Sciatic nerve (tissue), 2 donors: ENCODE results near the gene ATXN2L. TPM values are rescaled to one million over a fixed set of nuclear protein-coding genes. Genes with fewer than 3 reads are reported as not detected.
"Not testable (repeated sequence)": the region's sequence is repeated elsewhere in the genome, so short reads cannot be mapped to it uniquely, and the experiment has no call there.

Experiments used
- ATAC-seq: fragments of 200-7000 bp; cut with Tn5 transposase; one replicate; pipeline ENCODE4 v1.9.1; 2020; ENCODE audit warnings: mild to moderate bottlenecking, moderate library complexity
- DNase-seq: peaks from one replicate; pipeline ENCODE4 v3.0.0-alpha.2; 2020; ENCODE audit warnings: low spot score
- intact Hi-C: fragments of 100-400 bp; cut with DNase I; formaldehyde crosslinking; loops from one replicate; pipeline ENCODE4 v1.14.2; 2022
- microRNA-seq: library from miRNA; unstranded; fragments of <30 nt; microRNA quantifications from one replicate; pipeline ENCODE4 v1.2.0, GENCODE V29; 2020
- total RNA-seq: library from RNA; stranded (reverse); fragmentation: NEBNext Ultra II Directional; extraction: Animal tissue kit (Norgen Biotek cat#: 25700); gene quantifications from one replicate; pipeline ENCODE4 v1.2.1, GENCODE V29; 2021
- donor health status: DM: no; HTN: no; CAD: no.
- donor health status: DM: no; HTN: no; CAD: no.

ATXN2L gene
- total RNA-seq, 1 donor from 2014 or later, result 116 TPM

DNA sequence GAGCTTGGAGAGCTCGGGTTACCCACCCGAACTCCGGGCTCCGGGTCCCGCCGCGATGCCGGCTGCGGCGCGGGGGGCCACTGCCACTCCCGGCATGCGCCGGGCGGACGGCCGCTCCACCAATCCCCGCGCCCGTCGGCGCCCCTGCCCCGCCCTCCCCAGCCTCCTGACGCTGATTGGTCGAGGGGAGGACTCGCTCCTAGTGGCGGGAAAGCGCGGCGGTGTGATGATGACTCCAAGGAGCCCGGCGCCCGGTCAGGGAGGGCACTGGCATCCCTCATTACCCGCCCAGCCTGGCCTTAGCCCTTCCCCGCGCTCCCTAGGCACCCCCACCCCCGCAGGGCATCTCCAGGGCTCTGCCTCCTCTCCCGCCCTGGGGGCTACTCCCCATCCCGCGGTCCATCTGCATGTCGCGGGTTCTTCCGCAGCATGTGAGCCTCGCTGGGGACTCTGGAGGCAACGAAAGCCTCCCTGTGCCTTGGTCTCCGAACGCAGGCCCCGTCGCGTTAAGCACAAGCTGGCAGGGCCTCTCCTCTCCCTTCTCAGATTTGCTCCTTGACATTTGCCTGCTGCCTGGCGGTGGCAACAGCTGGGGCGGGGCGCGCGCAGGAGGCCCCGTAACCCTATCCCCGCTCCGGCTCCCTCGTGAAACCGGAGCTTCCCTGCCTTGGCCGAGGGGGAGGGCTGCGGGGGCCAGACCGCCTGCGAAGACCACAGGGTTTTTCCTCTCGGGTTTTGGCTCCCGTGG, 57.2 kb downstream of the ATXN2L start:
- ATAC-seq, result peak; percentile 95
- intact Hi-C loops, result no loop called here
- peak; percentile 94 for DNase-seq

DNA sequence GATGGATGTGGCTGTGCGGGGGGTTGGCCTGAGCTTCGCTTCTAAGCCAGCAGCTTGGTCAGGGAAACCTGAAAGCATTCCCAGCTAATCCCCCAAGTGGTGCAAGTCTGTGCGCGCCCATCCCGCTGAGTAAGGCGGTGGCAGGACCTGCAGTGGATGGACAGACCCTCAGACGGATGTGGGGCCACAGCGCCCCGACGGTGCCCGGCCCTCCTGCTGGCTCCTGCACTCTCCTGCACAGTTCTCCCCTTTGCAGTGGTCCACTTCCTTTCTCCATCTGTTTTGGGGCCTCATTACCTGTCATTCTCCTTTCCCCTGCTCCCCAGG, 57.8 kb downstream of the ATXN2L start:
- ATAC-seq (no peak), DNase-seq (no peak)
- intact Hi-C loops, result no loop called here

DNA sequence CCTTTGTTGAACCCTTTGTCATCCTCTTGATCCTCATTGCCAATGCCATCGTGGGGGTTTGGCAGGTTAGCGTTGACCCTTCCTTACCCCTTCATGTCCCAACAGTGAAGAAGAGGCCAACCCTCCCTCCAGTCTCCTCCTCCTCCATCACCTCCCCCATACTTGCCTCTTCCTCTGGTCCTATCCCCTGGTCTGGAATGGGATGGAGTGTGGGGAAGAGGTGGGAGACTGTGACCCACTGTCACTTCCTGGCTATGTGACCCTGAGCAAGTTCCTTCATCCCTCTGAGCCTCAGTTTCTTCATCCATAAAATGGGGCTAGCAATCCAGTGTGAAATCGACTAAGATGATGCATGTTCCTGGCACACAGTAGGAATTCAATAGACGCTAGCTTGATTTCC, 58.2 kb downstream of the ATXN2L start:
- DNase-seq (no peak), ATAC-seq (no peak)
- intact Hi-C loops, result no loop called here

DNA sequence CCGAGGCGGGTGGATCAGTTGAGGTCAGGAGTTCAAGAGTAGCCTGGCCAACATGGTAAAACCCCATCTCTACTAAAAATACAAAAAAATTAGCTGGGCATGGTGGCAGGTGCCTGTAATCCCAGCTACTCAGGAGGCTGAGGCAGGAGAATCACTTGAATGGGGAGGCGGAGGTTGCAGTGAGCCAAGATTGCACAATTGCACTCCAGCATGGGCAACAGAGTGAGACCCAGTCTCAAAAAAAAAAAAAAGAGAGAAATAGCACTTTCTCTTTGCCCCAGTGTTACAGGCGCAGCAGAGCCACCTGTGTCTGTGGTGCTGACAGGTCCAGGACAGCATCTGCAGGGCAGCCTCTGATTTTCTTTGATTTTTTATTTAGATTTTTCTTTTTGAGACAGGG, 58.8 kb downstream of the ATXN2L start:
- ATAC-seq, intact Hi-C loops: not testable (repeated sequence)

DNA sequence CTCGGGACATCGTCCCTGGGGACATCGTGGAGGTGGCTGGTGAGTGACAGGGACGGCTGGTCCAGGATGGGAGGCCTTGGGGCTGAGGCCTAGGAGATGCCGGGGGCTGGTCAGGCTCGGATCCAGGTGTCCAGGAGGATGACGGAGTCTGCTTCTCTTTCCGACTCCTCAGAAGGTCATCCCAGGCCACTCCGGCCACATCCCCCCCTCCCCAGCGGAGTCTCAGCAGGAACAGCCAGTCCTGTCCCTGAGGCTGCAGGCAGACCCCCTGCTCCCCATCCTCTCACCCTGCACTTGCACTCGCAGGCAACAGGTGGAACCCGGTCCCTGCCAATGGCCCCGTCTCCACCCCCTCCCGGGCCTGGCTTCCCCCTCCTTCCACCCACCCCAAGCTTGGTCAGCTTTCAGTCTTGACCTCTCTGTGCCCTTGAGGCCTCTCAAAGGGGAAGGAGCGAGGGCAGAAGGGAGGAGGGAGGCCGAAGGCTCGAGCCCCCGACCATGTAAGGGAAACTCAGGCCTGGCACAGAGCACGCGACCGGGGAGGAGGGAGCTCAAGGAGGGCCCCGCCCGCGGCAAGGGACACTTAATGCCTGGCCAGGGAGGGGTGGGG, 59.9 kb downstream of the ATXN2L start:
- DNase-seq (no peak), ATAC-seq (no peak)
- intact Hi-C loops, result no loop called here

More for the DNA sequence above, 58.8 kb downstream of the ATXN2L start:
- DNase-seq, result not testable (repeated sequence)

DNA sequence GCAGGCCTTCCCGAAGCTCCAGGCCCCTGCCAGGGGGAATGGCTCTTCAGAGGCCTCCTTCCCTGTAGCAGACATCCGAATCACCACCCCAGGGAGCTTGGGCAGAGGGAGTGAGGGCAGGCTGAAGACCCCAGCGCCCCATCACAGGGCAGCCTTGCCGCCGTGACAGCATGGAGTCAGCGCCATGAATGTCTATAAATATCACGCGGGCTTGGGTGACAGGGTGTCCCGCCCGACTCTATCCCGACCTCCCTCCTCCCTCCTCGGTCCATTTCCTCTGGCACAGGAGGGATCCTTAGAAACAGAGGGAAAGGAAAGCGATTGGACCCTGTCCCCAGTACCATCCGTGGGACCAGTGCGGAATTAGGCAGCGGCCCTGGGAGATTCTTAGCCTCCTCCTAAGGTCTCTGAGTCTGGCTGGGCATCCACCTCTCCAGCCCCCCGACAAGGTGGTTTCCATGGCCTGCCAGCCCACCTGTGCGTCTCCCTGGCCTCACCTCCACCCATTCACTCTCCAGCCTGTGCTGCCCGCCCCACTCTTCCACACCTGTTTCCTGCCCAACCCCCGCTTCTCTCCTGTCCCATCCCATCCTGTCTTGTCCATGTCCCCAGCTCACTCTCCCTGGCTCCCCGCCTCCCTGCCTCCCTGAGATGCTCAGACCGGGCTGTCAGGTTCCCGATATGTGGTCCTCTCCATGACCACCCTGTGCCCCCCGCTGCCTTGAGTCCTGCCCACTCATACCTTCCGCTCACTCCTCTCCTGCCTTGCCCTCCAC, 60.6 kb downstream of the ATXN2L start:
- ATAC-seq, result no peak
- no peak for DNase-seq
- intact Hi-C loops, result no loop called here

DNA sequence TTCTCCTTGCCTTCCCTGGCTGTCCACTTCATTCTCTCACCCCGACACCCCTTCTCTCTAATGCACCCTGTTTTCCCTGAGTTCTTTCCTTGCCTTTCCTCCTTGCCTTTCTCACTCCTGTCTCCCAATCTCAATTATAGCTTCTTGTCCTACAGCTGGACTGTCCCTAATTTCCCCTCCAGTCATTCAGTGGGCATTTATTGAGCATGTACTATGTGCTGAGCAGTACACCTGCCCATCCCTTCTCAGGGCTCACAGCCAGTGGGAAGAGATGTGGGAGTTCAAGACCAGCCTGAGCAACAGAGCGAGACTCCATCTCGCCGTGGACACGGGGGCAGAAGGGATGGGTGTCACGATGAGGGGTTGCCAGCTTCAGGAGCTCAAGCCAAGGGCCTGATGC, 61.2 kb downstream of the ATXN2L start:
- intact Hi-C loops, result no loop called here
- ATAC-seq (no peak), DNase-seq (no peak)

Small RNA genes lying within 50 kb of the gene (microRNA-seq; reads per million reads assigned to microRNA genes)
- gene MIR4721, result not detected

Other genes starting within 250 kb of the ATXN2L start
- gene SULT1A2, start 225.9 kb upstream of the ATXN2L start, total RNA-seq, result 4.5 TPM
- gene SULT1A1, start 213.0 kb upstream of the ATXN2L start, total RNA-seq, result 40.0 TPM
- gene NPIPB8, start 184.9 kb upstream of the ATXN2L start, total RNA-seq, result 7.5 TPM
- gene EIF3C, start 111.5 kb upstream of the ATXN2L start, total RNA-seq, result 306 TPM
- gene NPIPB9, start 71.2 kb upstream of the ATXN2L start, total RNA-seq, result 1.6 TPM
- 69.4 TPM for gene TUFM, start 23.3 kb downstream of the ATXN2L start, total RNA-seq
- 67.0 TPM for gene SH2B1, start 40.8 kb downstream of the ATXN2L start, total RNA-seq
- gene ATP2A1, start 55.5 kb downstream of the ATXN2L start, total RNA-seq, result 0.89 TPM
- gene RABEP2, start 102.2 kb downstream of the ATXN2L start, total RNA-seq, result 16.4 TPM
- 1.4 TPM for gene CD19, start 109.0 kb downstream of the ATXN2L start, total RNA-seq
- gene NFATC2IP, start 127.9 kb downstream of the ATXN2L start, total RNA-seq, result 34.5 TPM
- 22.5 TPM for gene SPNS1, start 151.8 kb downstream of the ATXN2L start, total RNA-seq
- 5.8 TPM for gene LAT, start 162.1 kb downstream of the ATXN2L start, total RNA-seq